ENCODE data around the gene RUVBL2. TPM values are rescaled to one million over a fixed set of nuclear protein-coding genes. Genes with fewer than 3 reads are reported as not detected.

The RUVBL2 gene
- total RNA-seq, 2 experiments from 2014 or later: 175 to 176 TPM

- Mint-ChIP-seq H3K36me3 (ENCODE audit: low read depth) (peaks cover 42% of the 10 kb centered on the region), H3K27me3 (no peaks in the 10 kb centered on the region), H3K9me3 (no peaks in the 10 kb centered on the region), H3K4me3 (peak overlapping the region; percentile 98), H3K4me1 (ENCODE audit: low read depth) (peaks cover 60% of the 10 kb centered on the region), H3K27ac (peak overlapping the region; percentile 100)
- POLR2A ChIA-PET: interaction anchor here (0.8 to 6.2 kb wide), 7 partner anchors 9 to 153 kb away, joined by 3 to 53 read pairs (median 4); partner anchors contain the start of genes BAX, NUCB1, PPP1R15A and RUVBL2
- peak; percentile 38 for ATAC-seq
- CTCF ChIA-PET: interaction anchor here (0.6 to 1.5 kb wide), 3 partner anchors 8 to 127 kb away, joined by 3 to 5 read pairs (median 3); partner anchors contain the start of gene HSD17B14
- intact Hi-C loops (cut with micrococcal nuclease): loop anchor here (10.0 kb wide), 1 partner anchor 89 kb away; the partner anchor contains the start of gene PPP1R15A
- peak; percentile 91 for DNase-seq
- no peak for TF ChIP-seq CTCF (IDR thresholded peaks at IDR 0.05)
Observed at GRCh38 chr19:48963371-48964204, 30.1 kb upstream of the RUVBL2 start.

GRCh38 chr19:48964205-48965039 is 29.3 kb upstream of the RUVBL2 start:
- ATAC-seq (no peak), DNase-seq (no peak)
- CTCF ChIA-PET: interaction anchor here (1.3 to 1.5 kb wide), 2 partner anchors 9 to 122 kb away, joined by 3 to 5 read pairs; no protein-coding TSS in a partner anchor
- no peaks in the 10 kb centered on the region for H3K9me3 Mint-ChIP-seq
- H3K27me3 Mint-ChIP-seq: no peaks in the 10 kb centered on the region
- intact Hi-C loops (cut with micrococcal nuclease): loop anchor here (5.0 to 10.0 kb wide), 2 partner anchors 90 to 167 kb away; partner anchors contain the start of gene PPP1R15A
- no peak for TF ChIP-seq CTCF (IDR thresholded peaks at IDR 0.05)
- H3K36me3 Mint-ChIP-seq (ENCODE audit: low read depth): peaks cover 41% of the 10 kb centered on the region
- peak overlapping the region; percentile 98 for H3K4me3 Mint-ChIP-seq
- POLR2A ChIA-PET: interaction anchor here (0.6 to 6.2 kb wide), 9 partner anchors 10 to 154 kb away, joined by 3 to 53 read pairs (median 6); partner anchors contain the start of genes BAX, NUCB1, PPP1R15A and RUVBL2
- H3K4me1 Mint-ChIP-seq (ENCODE audit: low read depth): peaks cover 56% of the 10 kb centered on the region
- H3K27ac Mint-ChIP-seq: peak overlapping the region; percentile 100

- ChIA-PET POLR2A (interaction anchor here (0.9 to 6.2 kb wide), 9 partner anchors 11 to 91 kb away, joined by 3 to 53 read pairs (median 8); partner anchors contain the start of genes BAX, GYS1, NUCB1 and PPP1R15A), CTCF (no interaction called here)
- H3K4me3 Mint-ChIP-seq: peak within 1 kb of the TSS; percentile 98
- H3K27me3 Mint-ChIP-seq: no peaks in the 10 kb centered on the region
- DNase-seq: peak; percentile 96
- no peaks in the 10 kb centered on the region for H3K9me3 Mint-ChIP-seq
- intact Hi-C loops (cut with micrococcal nuclease): loop anchor here (5.0 to 10.0 kb wide), 2 partner anchors 90 to 168 kb away; partner anchors contain the start of gene PPP1R15A
- no peak for TF ChIP-seq CTCF (IDR thresholded peaks at IDR 0.05)
- H3K27ac Mint-ChIP-seq: peak within 1 kb of the TSS; percentile 100
- peaks cover 51% of the 10 kb centered on the region for H3K4me1 Mint-ChIP-seq (ENCODE audit: low read depth)
- peaks cover 45% of the 10 kb centered on the region for H3K36me3 Mint-ChIP-seq (ENCODE audit: low read depth)
- peak; percentile 68 for ATAC-seq
Observed at GRCh38 chr19:48965040-48965805, 28.5 kb upstream of the RUVBL2 start, which contains the start of gene FTL. Gene FTL (plus strand): TSS chr19:48965309. CDS start chr19:48965508, 199 bp downstream.

- H3K9me3 Mint-ChIP-seq: no peaks in the 10 kb centered on the region
- TF ChIP-seq CTCF (IDR thresholded peaks at IDR 0.05): no peak
- POLR2A ChIA-PET: interaction anchor here (0.9 to 6.2 kb wide), 13 partner anchors 11 to 178 kb away, joined by 3 to 53 read pairs (median 5); partner anchors contain the start of genes BAX, GYS1, PPP1R15A and RUVBL2
- peak overlapping the region; percentile 98 for H3K4me3 Mint-ChIP-seq
- peaks cover 52% of the 10 kb centered on the region for H3K4me1 Mint-ChIP-seq (ENCODE audit: low read depth)
- intact Hi-C loops (cut with micrococcal nuclease): loop anchor here (5.0 to 10.0 kb wide), 2 partner anchors 91 to 169 kb away; partner anchors contain the start of gene PPP1R15A
- peak; percentile 96 for DNase-seq
- peak overlapping the region; percentile 100 for H3K27ac Mint-ChIP-seq
- no peaks in the 10 kb centered on the region for H3K27me3 Mint-ChIP-seq
- H3K36me3 Mint-ChIP-seq (ENCODE audit: low read depth): peaks cover 46% of the 10 kb centered on the region
- ATAC-seq: peak; percentile 41
- CTCF ChIA-PET: interaction anchor here (0.8 to 3.8 kb wide), 6 partner anchors 10 to 170 kb away, joined by 3 to 17 read pairs (median 5); partner anchors contain the start of genes GYS1 and RUVBL2
Observed at GRCh38 chr19:48965806-48966540, 27.7 kb upstream of the RUVBL2 start.

Measured in activated CD8-positive, alpha-beta T cell treated with anti-CD3 and anti-CD28 coated beads for 36 hours (primary cell).